GM10248 (cell line): Measurements from ENCODE around the gene GSE1.

Experiments used
- CTCF ChIA-PET: fragments of 300-600 bp; sonication (Branson Sonifier 250); formaldehyde crosslinking; extraction: SDS; loops from one replicate; lab custom pipeline; 2021; ENCODE audit warnings: antibody characterized with exemption; lab: Yijun Ruan, JAX
- POLR2A ChIA-PET: fragments of 350-650 bp; sonication (Branson Sonifier 250); formaldehyde crosslinking; extraction: SDS; loops from one replicate; lab custom pipeline; 2020; ENCODE audit warnings: antibody characterized with exemption; lab: Yijun Ruan, JAX
- DNase-seq: peaks from one replicate; pipeline ENCODE4 v3.0.0; 2012; ENCODE audit errors: extremely low spot score
- CTCF ChIP-seq: IDR thresholded peaks from 2 replicates; pipeline ENCODE4 v1.5.1; 2012; ENCODE audit warnings: mild to moderate bottlenecking, low read depth; ENCODE audit errors: extremely low read depth, missing control alignments, control extremely low read depth

GSE1 gene

GRCh38 chr16:85709766-85710585 is 96.9 kb downstream of the GSE1 start:
- ChIA-PET POLR2A (no interaction called here), CTCF (interaction anchor here (0.7 to 3.1 kb wide), 6 partner anchors 7 to 289 kb away, joined by 3 to 11 read pairs (median 6); no protein-coding TSS in a partner anchor)
- no peak for TF ChIP-seq CTCF
- DNase-seq, result no peak

- ChIA-PET POLR2A (interaction anchor here (0.7 kb wide), 1 partner anchor 26 kb away, joined by 5 read pairs; no protein-coding TSS in a partner anchor), CTCF (interaction anchor here (2.1 to 3.1 kb wide), 2 partner anchors 9 to 51 kb away, joined by 9 to 11 read pairs; no protein-coding TSS in a partner anchor)
- TF ChIP-seq CTCF, result no peak
- DNase-seq, result no peak
Measured at GRCh38 chr16:85710732-85711131, 97.6 kb downstream of the GSE1 start.

GRCh38 chr16:85711982-85712587 is 99.0 kb downstream of the GSE1 start:
- no peak for DNase-seq
- ChIA-PET POLR2A (no interaction called here), CTCF (interaction anchor here (0.8 to 1.3 kb wide), 2 partner anchors 10 to 96 kb away, joined by 3 read pairs; no protein-coding TSS in a partner anchor)
- TF ChIP-seq CTCF, result no peak

GRCh38 chr16:85712801-85713200 is 99.7 kb downstream of the GSE1 start:
- ChIA-PET CTCF (interaction anchor here (1.3 kb wide), 1 partner anchor 10 kb away, joined by 3 read pairs; no protein-coding TSS in a partner anchor), POLR2A (no interaction called here)
- DNase-seq, result no peak
- no peak for TF ChIP-seq CTCF

GRCh38 chr16:85715169-85716021 is 102.3 kb downstream of the GSE1 start:
- no peak for DNase-seq
- ChIA-PET CTCF (interaction anchor here (0.7 to 2.0 kb wide), 9 partner anchors 14 to 297 kb away, joined by 3 to 8 read pairs (median 4); no protein-coding TSS in a partner anchor), POLR2A (no interaction called here)
- TF ChIP-seq CTCF, result no peak
